CD14-positive monocyte (primary cell): ENCODE results near the gene BEX3. TPM values are rescaled to one million over a fixed set of nuclear protein-coding genes. Genes with fewer than 3 reads are reported as not detected.

Experiments used
- DNase-seq, 3 donors: peaks; one replicate each; pipeline ENCODE4 v3.0.0-alpha.2; 2011 to 2022
- H2AFZ ChIP-seq: 2 replicates; pipeline ENCODE4 v1.6.0; 2012; ENCODE audit warnings: mild to moderate bottlenecking, low read depth, low read length, inconsistent platforms; ENCODE audit not compliant: insufficient read depth, poor library complexity, severe bottlenecking
- H3K27ac ChIP-seq, 2 donors: 1 replicate in 1 of 2; 2 replicates in 1 of 2; pipeline ENCODE4 v1.5.1; 2012 to 2013; ENCODE audit warnings: low read length in 2 of 2, control low read depth in 1 of 2, inconsistent platforms in 1 of 2, low read depth in 1 of 2, mild to moderate bottlenecking in 1 of 2
- H3K27me3 ChIP-seq, 2 donors: one replicate each; pipeline versions ENCODE4 v1.6.0 to v1.6.1; 2011 to 2013; ENCODE audit warnings: low read length in 2 of 2; ENCODE audit not compliant: control insufficient read depth in 2 of 2, insufficient read depth in 2 of 2
- H3K36me3 ChIP-seq, 2 donors: replicated peaks in 1 of 2; 1 replicate in 1 of 2; 2 replicates in 1 of 2; pipeline versions ENCODE4 v1.5.1 to v1.6.1; 2012 to 2013; ENCODE audit warnings: low read length in 2 of 2, control low read depth in 1 of 2, inconsistent platforms in 1 of 2, mild to moderate bottlenecking in 1 of 2; ENCODE audit not compliant: insufficient read depth in 2 of 2, control insufficient read depth in 1 of 2
- H3K4me1 ChIP-seq, 2 donors: 1 replicate in 1 of 2; 2 replicates in 1 of 2; pipeline versions ENCODE4 v1.5.1 to v1.6.1; 2012 to 2013; ENCODE audit warnings: low read length in 2 of 2, control low read depth in 1 of 2, inconsistent platforms in 1 of 2, mild to moderate bottlenecking in 1 of 2, moderate library complexity in 1 of 2; ENCODE audit not compliant: insufficient read depth in 2 of 2, control insufficient read depth in 1 of 2
- H3K4me2 ChIP-seq: replicated peaks from 2 replicates; pipeline ENCODE3; 2012; ENCODE audit warnings: low read length, moderate library complexity, mild to moderate bottlenecking; ENCODE audit not compliant: poor library complexity, severe bottlenecking; ENCODE audit errors: extremely low read depth
- H3K4me3 ChIP-seq, 3 experiments: fragments of 200-600 bp in 1 of 3; sonication (generic) in 1 of 3; replicated peaks in 1 of 3; 1 replicate in 2 of 3; 2 replicates in 1 of 3; pipeline ENCODE4 v1.5.1; 2011 to 2013; ENCODE audit warnings: low read length in 3 of 3, mild to moderate bottlenecking in 3 of 3, control low read depth in 2 of 3, low read depth in 2 of 3, inconsistent platforms in 1 of 3, moderate library complexity in 1 of 3
- H3K79me2 ChIP-seq: 2 replicates; pipeline ENCODE4 v1.6.0; 2012; ENCODE audit warnings: mild to moderate bottlenecking, control low read depth, inconsistent platforms, low read length, moderate library complexity; ENCODE audit not compliant: insufficient read depth
- H3K9ac ChIP-seq: 2 replicates; pipeline ENCODE4 v1.6.0; 2017; ENCODE audit warnings: low read length, mild to moderate bottlenecking; ENCODE audit not compliant: insufficient read depth, poor library complexity, severe bottlenecking
- H3K9me3 ChIP-seq, 2 donors: replicated peaks in 1 of 2; 1 replicate in 1 of 2; 2 replicates in 1 of 2; pipeline versions ENCODE4 v1.5.1 to v1.6.1; 2012 to 2013; ENCODE audit warnings: low read length in 2 of 2, control low read depth in 1 of 2; ENCODE audit not compliant: control insufficient read depth in 1 of 2, insufficient read depth in 1 of 2
- H4K20me1 ChIP-seq: 2 replicates; pipeline ENCODE4 v1.6.0; 2012; ENCODE audit warnings: mild to moderate bottlenecking, low read length, control low read depth, moderate library complexity; ENCODE audit not compliant: insufficient read depth
- H3K27ac Mint-ChIP-seq, 7 donors: one replicate each; pipeline ENCODE4 v1.8.0; 2020; ENCODE audit warnings: mild to moderate bottlenecking in 7 of 7, mixed read lengths in 7 of 7, moderate library complexity in 6 of 7, inconsistent platforms in 2 of 7
- H3K27me3 Mint-ChIP-seq, 3 donors: one replicate each; pipeline ENCODE4 v1.8.0; 2021 to 2022; ENCODE audit warnings: low read depth in 3 of 3, mild to moderate bottlenecking in 3 of 3, mixed read lengths in 3 of 3, moderate library complexity in 3 of 3, inconsistent platforms in 1 of 3
- H3K36me3 Mint-ChIP-seq, 2 donors: one replicate each; pipeline ENCODE4 v1.8.0; 2020; ENCODE audit warnings: mixed read lengths in 2 of 2, inconsistent platforms in 1 of 2, mild to moderate bottlenecking in 1 of 2
- H3K4me1 Mint-ChIP-seq: one replicate; pipeline ENCODE4 v1.8.0; 2020; ENCODE audit warnings: mild to moderate bottlenecking, mixed read lengths
- H3K4me3 Mint-ChIP-seq, 2 donors: one replicate each; pipeline ENCODE4 v1.8.0; 2020; ENCODE audit warnings: mild to moderate bottlenecking in 2 of 2, mixed read lengths in 2 of 2, moderate library complexity in 1 of 2
- H3K9me3 Mint-ChIP-seq, 7 donors: one replicate each; pipeline ENCODE4 v1.8.0; 2020 to 2022; ENCODE audit warnings: mixed read lengths in 7 of 7, mild to moderate bottlenecking in 6 of 7, moderate library complexity in 6 of 7, inconsistent platforms in 2 of 7
- CTCF ChIP-seq: fragments of 200-600 bp; IDR thresholded peaks from one replicate; pipeline ENCODE4 v1.8.0; 2022; ENCODE audit warnings: antibody characterized with exemption, mild to moderate bottlenecking
- WGBS: methylation state at CpG from one replicate; pipeline ENCODE4 v1.1.5; 2013; ENCODE audit warnings: missing lambda C conversion rate; ENCODE audit not compliant: insufficient coverage; 5-methylcytosine and 5-hydroxymethylcytosine counted together
- intact Hi-C, 2 donors: fragments of 100-400 bp; cut with micrococcal nuclease; formaldehyde crosslinking; loops; one replicate each; pipeline versions ENCODE4 v1.15.0 to v1.15.1; 2023
- polyA plus RNA-seq, 3 donors: library from polyadenylated mRNA; depleted of rRNA in 1 of 3; unstranded in 2 of 3; stranded (reverse) in 1 of 3; fragments of 300-500 nt in 2 of 3; fragments of >200 nt in 1 of 3; fragmentation: Illumina TruSeq in 2 of 3; gene quantifications; 1 replicate in 2 of 3; 2 replicates in 1 of 3; pipeline ENCODE4 v1.2.3, GENCODE V29; 2012 to 2021

Gene BEX3
- polyA plus RNA-seq, 3 donors: 0.49 to 2.7 (median 2.0) TPM

- H3K9me3 Mint-ChIP-seq: peaks cover 0 to 3% (median 0%) of the 10 kb centered on the region in 7 donors
- H3K27me3 ChIP-seq: no peaks in the 10 kb centered on the region
- no peaks in the 10 kb centered on the region for H3K79me2 ChIP-seq
- no peaks in the 10 kb centered on the region for H3K9me3 ChIP-seq
- peaks cover 2 to 7% (median 6%) of the 10 kb centered on the region in 3 donors for H3K27me3 Mint-ChIP-seq
- H3K9ac ChIP-seq: no peak overlapping the region
- no peaks in the 10 kb centered on the region for H4K20me1 ChIP-seq
- H3K4me1 Mint-ChIP-seq: peaks cover 8% of the 10 kb centered on the region
- no peak overlapping the region for H3K27ac Mint-ChIP-seq
- no peak overlapping the region for H3K4me3 ChIP-seq
- WGBS: no CpG with 5 or more reads among the region's 3 CpGs
- no peak overlapping the region for H3K4me2 ChIP-seq
- H3K36me3 Mint-ChIP-seq: no peaks in the 10 kb centered on the region
- no peak overlapping the region for H2AFZ ChIP-seq
- no peak for DNase-seq
- no peak overlapping the region for H3K27ac ChIP-seq
- H3K36me3 ChIP-seq: no peaks in the 10 kb centered on the region
- no peak overlapping the region for H3K4me3 Mint-ChIP-seq
- intact Hi-C loops: no loop called here
- TF ChIP-seq CTCF: no peak
- H3K4me1 ChIP-seq: peaks cover 3 to 8% of the 10 kb centered on the region in 2 donors
Observed at GRCh38 chrX:103373581-103373980, 2.8 kb upstream of the BEX3 start.

- no CpG with 5 or more reads among the region's 19 CpGs for WGBS
- intact Hi-C loops: no loop called here
- no peaks in the 10 kb centered on the region for H3K27me3 ChIP-seq
- H3K9ac ChIP-seq: no peak overlapping the region
- H3K9me3 ChIP-seq: no peaks in the 10 kb centered on the region
- Mint-ChIP-seq H3K9me3 (peaks cover 0 to 3% (median 0%) of the 10 kb centered on the region in 7 donors), H3K4me3 (peak overlapping the region; percentile 73 to 82), H3K36me3 (no peaks in the 10 kb centered on the region), H3K4me1 (peaks cover 8% of the 10 kb centered on the region), H3K27ac (no peak overlapping the region), H3K27me3 (peaks cover 4 to 7% (median 4%) of the 10 kb centered on the region in 3 donors)
- no peak overlapping the region for H3K27ac ChIP-seq
- no peak for TF ChIP-seq CTCF
- no peaks in the 10 kb centered on the region for H4K20me1 ChIP-seq
- no peak for DNase-seq
- peak overlapping the region; percentile 9 to 67 (median 14) for H3K4me3 ChIP-seq
- peak overlapping the region; percentile 56 for H2AFZ ChIP-seq
- H3K4me2 ChIP-seq: peak overlapping the region; percentile 73
- H3K79me2 ChIP-seq: no peaks in the 10 kb centered on the region
- H3K4me1 ChIP-seq: peaks cover 3 to 8% of the 10 kb centered on the region in 2 donors
- H3K36me3 ChIP-seq: no peaks in the 10 kb centered on the region
Observed at GRCh38 chrX:103376979-103377324, 614 bp downstream of the BEX3 start.
